ENCODE measurements around the gene GFRA1.

DNA sequence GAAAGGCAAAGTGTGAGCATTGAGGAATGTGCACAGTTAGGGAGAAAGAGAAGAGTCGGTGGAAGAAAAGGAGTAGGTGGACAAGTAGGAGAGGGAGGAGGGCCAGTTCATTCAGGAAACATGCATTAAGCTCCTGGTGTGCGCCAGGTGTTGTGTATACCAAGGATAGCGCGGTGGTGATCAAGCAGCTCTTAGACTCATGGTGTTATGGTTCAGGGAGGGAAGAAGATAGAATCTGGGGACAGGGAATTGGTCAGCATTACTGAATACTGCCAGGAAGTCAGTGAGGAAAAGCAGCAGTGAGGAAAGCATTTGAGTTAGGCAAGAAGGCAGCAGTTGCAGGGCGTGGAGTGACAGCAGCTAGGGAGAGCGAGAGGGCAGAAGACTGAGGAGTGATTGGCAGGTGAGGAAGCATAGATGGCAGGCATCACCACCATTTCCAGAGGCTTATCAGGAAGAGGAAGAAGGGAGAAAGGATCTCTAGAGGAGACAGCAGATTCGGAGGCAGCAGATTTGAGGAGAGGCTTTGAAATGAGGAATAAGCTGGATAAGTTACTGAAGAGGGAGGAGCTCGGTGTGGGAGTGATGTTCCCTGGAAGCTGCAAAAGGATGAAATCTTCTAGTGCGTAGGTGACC, 265.6 kb downstream of the GFRA1 start:
- TF ChIP-seq POLR2A (IDR thresholded peaks at IDR 0.05) (no peak), POLR2AphosphoS5 (IDR thresholded peaks at IDR 0.05) (no peak)

Data from spleen (tissue), 3 donors.